Gastrocnemius medialis (tissue), 4 donors: Measurements from ENCODE around the gene ADD2. TPM values are rescaled to one million over a fixed set of nuclear protein-coding genes. Genes with fewer than 3 reads are reported as not detected.

Source experiments
- ATAC-seq, 2 donors: fragments of 150-250 bp; one replicate each; pipeline ENCODE4 v1.9.1; 2016
- DNase-seq, 2 donors: peaks; one replicate each; pipeline ENCODE4 v3.0.0-alpha.2; 2019
- H3K27ac ChIP-seq, 4 donors: fragments of 200-600 bp; sonication (generic); 1 replicate in 1 of 4; 2 replicates in 3 of 4; pipeline ENCODE4 v1.5.1; 2016 to 2018; ENCODE audit warnings: mild to moderate bottlenecking in 2 of 4, moderate library complexity in 1 of 4
- H3K27me3 ChIP-seq, 3 donors: fragments of 200-600 bp; sonication (generic) in 2 of 3; 1 replicate in 1 of 3; 2 replicates in 2 of 3; pipeline versions ENCODE4 v1.5.1 to v1.6.0; 2016 to 2019; ENCODE audit warnings: mild to moderate bottlenecking in 1 of 3, moderate library complexity in 1 of 3
- H3K36me3 ChIP-seq, 2 donors: fragments of 200-600 bp; sonication (generic) in 1 of 2; one replicate each; pipeline ENCODE4 v1.5.1; 2017 to 2018
- H3K4me1 ChIP-seq, 2 donors: fragments of 200-600 bp; sonication (generic) in 1 of 2; one replicate each; pipeline ENCODE4 v1.5.1; 2016 to 2017; ENCODE audit warnings: mild to moderate bottlenecking in 2 of 2
- H3K4me3 ChIP-seq, 4 donors: fragments of 200-600 bp; sonication (generic) in 3 of 4; 1 replicate in 1 of 4; 2 replicates in 3 of 4; pipeline ENCODE4 v1.5.1; 2016 to 2019; ENCODE audit warnings: mild to moderate bottlenecking in 2 of 4
- H3K9me3 ChIP-seq, 3 donors: fragments of 200-600 bp; sonication (generic) in 2 of 3; 1 replicate in 1 of 3; 2 replicates in 2 of 3; pipeline ENCODE4 v1.5.1; 2016 to 2019
- POLR2A ChIP-seq, 2 donors: fragments of 450-650 bp; IDR thresholded peaks; one replicate each; pipeline ENCODE4 v1.6.1; 2017; ENCODE audit warnings: antibody characterized with exemption in 2 of 2, mild to moderate bottlenecking in 2 of 2, moderate library complexity in 2 of 2
- in situ Hi-C, 4 donors: fragments of 200-750 bp; cut with MboI; loops; one replicate each; pipeline versions ENCODE4 v1.15.0 to v1.8.0; 2017; ENCODE audit warnings: low sequenced_read_pairs in 4 of 4
- intact Hi-C: fragments of 100-400 bp; cut with DNase I; formaldehyde crosslinking; loops from one replicate; pipeline ENCODE4 v1.15.1; 2023; ENCODE audit warnings: low total_unique reads
- total RNA-seq, 4 donors: library from RNA; depleted of rRNA; stranded (reverse); fragments of >200 nt; gene quantifications; one replicate each; pipeline versions ENCODE4 v1.1.0 to v1.2.3, GENCODE V29; 2016
- TF ChIP-seq, protein P1 (sequence below), 5 experiments: fragments of 450-650 bp in 3 of 5; fragments of 200-600 bp in 2 of 5; sonication (generic) in 2 of 5; IDR thresholded peaks in 4 of 5; conservative IDR thresholded peaks in 1 of 5; 1 replicate in 4 of 5; 2 replicates in 1 of 5; pipeline ENCODE4 v1.5.1; 2016 to 2019; ENCODE audit warnings: antibody characterized with exemption in 5 of 5, mild to moderate bottlenecking in 3 of 5, moderate library complexity in 3 of 5

Gene ADD2
- total RNA-seq, 4 donors from 2014 or later, result 0.20 to 0.75 (median 0.48) TPM

DNA sequence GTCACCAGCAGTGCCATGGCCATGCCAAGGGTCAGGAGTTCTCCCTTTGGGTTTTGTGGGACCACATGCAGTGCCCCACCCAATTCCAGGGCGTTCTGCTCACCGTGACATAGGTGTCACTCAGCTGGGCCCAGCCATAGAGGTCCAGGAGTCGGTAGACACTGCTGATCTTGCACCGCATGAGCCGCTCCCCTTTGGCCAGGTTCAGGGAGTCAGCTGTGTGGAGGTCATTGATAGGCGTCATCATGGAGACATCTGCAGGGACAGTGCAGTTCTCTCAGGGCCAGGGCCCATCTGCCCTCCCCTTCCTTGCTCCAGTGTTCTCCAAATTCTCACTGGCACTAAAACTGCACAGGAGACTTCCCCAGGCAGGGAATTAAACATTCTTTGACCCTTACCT lies 71.9 kb downstream of the ADD2 start:
- Histone ChIP-seq H3K9me3 (no peaks in the 10 kb centered on the region), H3K4me1 (no peaks in the 10 kb centered on the region), H3K4me3 (no peak overlapping the region), H3K27ac (no peak overlapping the region), H3K36me3 (no peaks in the 10 kb centered on the region), H3K27me3 (no peaks in the 10 kb centered on the region)
- ATAC-seq (no peak), DNase-seq (no peak)
- no peak for TF ChIP-seq POLR2A (IDR thresholded peaks at IDR 0.05)
- TF ChIP-seq, protein P1, sequence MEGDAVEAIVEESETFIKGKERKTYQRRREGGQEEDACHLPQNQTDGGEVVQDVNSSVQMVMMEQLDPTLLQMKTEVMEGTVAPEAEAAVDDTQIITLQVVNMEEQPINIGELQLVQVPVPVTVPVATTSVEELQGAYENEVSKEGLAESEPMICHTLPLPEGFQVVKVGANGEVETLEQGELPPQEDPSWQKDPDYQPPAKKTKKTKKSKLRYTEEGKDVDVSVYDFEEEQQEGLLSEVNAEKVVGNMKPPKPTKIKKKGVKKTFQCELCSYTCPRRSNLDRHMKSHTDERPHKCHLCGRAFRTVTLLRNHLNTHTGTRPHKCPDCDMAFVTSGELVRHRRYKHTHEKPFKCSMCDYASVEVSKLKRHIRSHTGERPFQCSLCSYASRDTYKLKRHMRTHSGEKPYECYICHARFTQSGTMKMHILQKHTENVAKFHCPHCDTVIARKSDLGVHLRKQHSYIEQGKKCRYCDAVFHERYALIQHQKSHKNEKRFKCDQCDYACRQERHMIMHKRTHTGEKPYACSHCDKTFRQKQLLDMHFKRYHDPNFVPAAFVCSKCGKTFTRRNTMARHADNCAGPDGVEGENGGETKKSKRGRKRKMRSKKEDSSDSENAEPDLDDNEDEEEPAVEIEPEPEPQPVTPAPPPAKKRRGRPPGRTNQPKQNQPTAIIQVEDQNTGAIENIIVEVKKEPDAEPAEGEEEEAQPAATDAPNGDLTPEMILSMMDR (IDR thresholded peaks at IDR 0.05 in 4 of 5, conservative IDR thresholded peaks at IDR 0.05 in 1 of 5), result no peak
- intact Hi-C loops, result no loop called here
- in situ Hi-C loops, result no loop called here

- no peaks in the 10 kb centered on the region for H3K27me3 ChIP-seq
- no peak for DNase-seq
- H3K9me3 ChIP-seq, result no peaks in the 10 kb centered on the region
- no peak overlapping the region for H3K4me3 ChIP-seq
- intact Hi-C loops, result no loop called here
- ATAC-seq, result no peak
- in situ Hi-C loops, result no loop called here
- no peaks in the 10 kb centered on the region for H3K4me1 ChIP-seq
- H3K36me3 ChIP-seq, result no peaks in the 10 kb centered on the region
- no peak for TF ChIP-seq POLR2A (IDR thresholded peaks at IDR 0.05)
- TF ChIP-seq, protein P1 (IDR thresholded peaks at IDR 0.05 in 4 of 5, conservative IDR thresholded peaks at IDR 0.05 in 1 of 5), result no peak
- no peak overlapping the region for H3K27ac ChIP-seq
Observed at GRCh38 chr2:70692256-70692655, 75.7 kb downstream of the ADD2 start.

DNA sequence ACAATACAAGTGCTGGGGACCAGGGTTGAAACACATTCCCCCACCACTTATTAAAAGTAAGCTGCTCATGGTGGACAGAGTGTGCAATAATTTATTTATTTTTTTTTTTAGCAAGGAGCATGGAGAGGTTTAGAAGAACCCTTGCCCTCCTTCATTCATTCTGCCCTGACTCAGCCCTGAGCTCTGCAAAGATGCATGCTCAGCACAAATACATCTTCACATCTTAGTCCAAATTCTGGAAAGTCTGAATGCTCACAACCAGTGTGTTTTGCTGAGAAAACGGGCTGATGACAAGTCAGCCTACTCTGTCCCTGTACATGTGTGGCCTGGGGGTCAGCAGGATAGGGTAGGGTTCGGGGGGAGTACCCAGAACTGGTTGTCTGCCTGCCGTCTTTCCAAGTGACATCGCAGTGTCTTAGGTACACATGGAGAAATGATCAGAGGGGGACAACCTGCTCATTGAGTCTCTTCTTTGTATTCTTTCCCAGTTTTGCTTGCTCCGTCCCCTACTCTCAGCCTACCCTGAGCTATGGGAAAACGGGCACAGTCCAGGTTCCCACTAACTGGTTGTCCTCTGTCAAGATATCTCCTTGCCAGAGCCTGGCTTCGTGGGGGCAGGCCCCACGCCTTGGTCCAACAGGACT lies 76.4 kb downstream of the ADD2 start:
- DNase-seq (no peak), ATAC-seq (no peak)
- Histone ChIP-seq H3K36me3 (no peaks in the 10 kb centered on the region), H3K4me3 (no peak overlapping the region), H3K27ac (no peak overlapping the region), H3K4me1 (no peaks in the 10 kb centered on the region), H3K9me3 (no peaks in the 10 kb centered on the region), H3K27me3 (no peaks in the 10 kb centered on the region)
- intact Hi-C loops (no loop called here), in situ Hi-C loops (no loop called here)
- no peak for TF ChIP-seq POLR2A (IDR thresholded peaks at IDR 0.05)
- TF ChIP-seq, protein P1 (IDR thresholded peaks at IDR 0.05 in 4 of 5, conservative IDR thresholded peaks at IDR 0.05 in 1 of 5), result no peak

- in situ Hi-C loops, result no loop called here
- intact Hi-C loops, result no loop called here
- Histone ChIP-seq H3K9me3 (no peaks in the 10 kb centered on the region), H3K36me3 (no peaks in the 10 kb centered on the region), H3K27ac (no peak overlapping the region), H3K27me3 (no peaks in the 10 kb centered on the region), H3K4me3 (no peak overlapping the region), H3K4me1 (no peaks in the 10 kb centered on the region)
- DNase-seq, result no peak
- TF ChIP-seq, protein P1 (IDR thresholded peaks at IDR 0.05 in 4 of 5, conservative IDR thresholded peaks at IDR 0.05 in 1 of 5), result no peak
- no peak for TF ChIP-seq POLR2A (IDR thresholded peaks at IDR 0.05)
- no peak for ATAC-seq
Observed at GRCh38 chr2:70690846-70691245, 77.2 kb downstream of the ADD2 start.

DNA sequence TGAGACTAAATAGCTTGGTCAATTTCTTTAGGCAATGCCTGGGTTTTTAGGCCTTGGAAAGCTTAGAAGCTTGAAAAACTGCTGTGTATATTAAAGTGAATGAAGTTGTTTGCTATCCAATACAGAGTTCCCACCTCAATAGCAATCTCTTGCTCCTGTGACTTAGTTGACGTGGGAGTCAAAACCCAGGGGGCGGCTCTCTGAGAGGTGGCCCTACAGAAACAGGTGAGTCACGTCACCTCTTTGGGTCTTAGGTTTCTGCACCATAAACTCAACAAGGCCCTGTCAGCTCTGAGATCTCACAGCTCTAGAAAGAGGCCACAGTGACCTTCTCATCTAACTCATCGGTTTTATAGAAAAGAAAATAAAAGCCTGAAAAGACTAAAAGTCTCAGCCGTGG lies 79.6 kb downstream of the ADD2 start:
- TF ChIP-seq, protein P1 (IDR thresholded peaks at IDR 0.05 in 4 of 5, conservative IDR thresholded peaks at IDR 0.05 in 1 of 5), result no peak
- TF ChIP-seq POLR2A (IDR thresholded peaks at IDR 0.05), result no peak
- in situ Hi-C loops, result no loop called here

More for the DNA sequence above, 79.6 kb downstream of the ADD2 start:
- Histone ChIP-seq H3K27ac (no peak overlapping the region), H3K4me3 (no peak overlapping the region), H3K36me3 (no peaks in the 10 kb centered on the region), H3K27me3 (no peaks in the 10 kb centered on the region), H3K4me1 (no peaks in the 10 kb centered on the region), H3K9me3 (no peaks in the 10 kb centered on the region)
- intact Hi-C loops, result no loop called here
- ATAC-seq (no peak), DNase-seq (no peak)
